Muscle layer of colon (tissue), 2 donors: ENCODE data around the gene SGSM2.
A peak's percentile ranks its signal among the peaks of the same experiment; 100 is the strongest.

Source experiments
- H3K27ac ChIP-seq: one replicate; pipeline ENCODE4 v1.7.0; 2013; ENCODE audit warnings: low read depth, mild to moderate bottlenecking, low read length, moderate library complexity
- H3K27me3 ChIP-seq, 2 donors: one replicate each; pipeline ENCODE4 v1.7.0; 2013; ENCODE audit warnings: low read length in 2 of 2, mild to moderate bottlenecking in 2 of 2; ENCODE audit not compliant: insufficient read depth in 2 of 2, control insufficient read depth in 1 of 2
- H3K36me3 ChIP-seq: one replicate; pipeline ENCODE4 v1.7.0; 2013; ENCODE audit warnings: mild to moderate bottlenecking, low read length; ENCODE audit not compliant: insufficient read depth
- H3K4me1 ChIP-seq: one replicate; pipeline ENCODE4 v1.7.0; 2013; ENCODE audit warnings: mild to moderate bottlenecking, low read length; ENCODE audit not compliant: insufficient read depth
- H3K4me3 ChIP-seq, 2 donors: one replicate each; pipeline ENCODE4 v1.7.0; 2013; ENCODE audit warnings: low read length in 2 of 2, low read depth in 1 of 2, mild to moderate bottlenecking in 1 of 2, moderate library complexity in 1 of 2
- H3K9ac ChIP-seq: one replicate; pipeline ENCODE4 v1.7.0; 2013; ENCODE audit warnings: low read length
- H3K9me3 ChIP-seq: one replicate; pipeline ENCODE4 v1.7.0; 2013; ENCODE audit warnings: mild to moderate bottlenecking, low read length
- donor health status: abdominal sarcoma.
- donor health status: Adenocarcinoma of cecum.

SGSM2 gene

GRCh38 chr17:2380226-2380922 is 43.1 kb downstream of the SGSM2 start:
- Histone ChIP-seq H3K27ac (no peak overlapping the region), H3K9me3 (no peaks in the 10 kb centered on the region), H3K36me3 (peaks cover 68% of the 10 kb centered on the region), H3K9ac (no peak overlapping the region), H3K4me1 (peaks cover 12% of the 10 kb centered on the region), H3K4me3 (no peak overlapping the region), H3K27me3 (no peaks in the 10 kb centered on the region)

DNA sequence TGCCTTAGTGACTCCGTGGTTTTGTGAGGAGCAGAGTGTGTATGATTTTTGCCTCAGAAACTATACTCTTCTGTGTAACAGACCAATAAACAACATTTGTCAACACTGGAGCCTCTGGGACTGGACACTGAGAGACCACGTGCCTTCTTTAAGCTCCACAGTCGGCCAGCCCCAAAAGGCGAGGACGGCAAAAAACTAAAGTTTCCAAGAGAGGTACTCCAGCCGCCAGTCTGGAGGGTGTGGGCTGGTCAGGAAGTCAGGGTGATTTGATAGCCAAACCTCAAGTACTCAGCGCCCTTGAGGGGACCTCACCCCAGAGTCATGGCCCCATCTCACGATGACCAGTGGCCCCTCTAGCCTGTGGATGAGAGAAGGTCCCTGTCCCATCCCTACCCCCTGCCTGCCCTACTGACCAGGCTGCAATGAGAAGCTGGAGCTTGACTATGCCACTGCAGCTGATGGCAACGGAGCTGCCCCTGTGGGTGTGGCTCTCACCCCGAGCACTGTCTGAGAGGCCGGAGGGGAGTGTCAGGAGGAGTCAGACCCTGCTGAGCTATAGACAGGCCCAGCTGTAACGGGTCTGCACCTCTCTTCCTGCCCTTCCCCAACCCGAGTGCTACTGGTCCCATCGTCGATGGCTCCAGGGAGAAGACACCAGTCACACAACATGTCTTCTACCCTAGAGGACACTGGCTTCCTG is 43.8 kb downstream of the SGSM2 start:
- no peak overlapping the region for H3K9ac ChIP-seq
- peaks cover 12% of the 10 kb centered on the region for H3K4me1 ChIP-seq
- no peaks in the 10 kb centered on the region for H3K27me3 ChIP-seq
- no peaks in the 10 kb centered on the region for H3K9me3 ChIP-seq
- no peak overlapping the region for H3K27ac ChIP-seq
- H3K4me3 ChIP-seq: no peak overlapping the region
- H3K36me3 ChIP-seq: peaks cover 69% of the 10 kb centered on the region

DNA sequence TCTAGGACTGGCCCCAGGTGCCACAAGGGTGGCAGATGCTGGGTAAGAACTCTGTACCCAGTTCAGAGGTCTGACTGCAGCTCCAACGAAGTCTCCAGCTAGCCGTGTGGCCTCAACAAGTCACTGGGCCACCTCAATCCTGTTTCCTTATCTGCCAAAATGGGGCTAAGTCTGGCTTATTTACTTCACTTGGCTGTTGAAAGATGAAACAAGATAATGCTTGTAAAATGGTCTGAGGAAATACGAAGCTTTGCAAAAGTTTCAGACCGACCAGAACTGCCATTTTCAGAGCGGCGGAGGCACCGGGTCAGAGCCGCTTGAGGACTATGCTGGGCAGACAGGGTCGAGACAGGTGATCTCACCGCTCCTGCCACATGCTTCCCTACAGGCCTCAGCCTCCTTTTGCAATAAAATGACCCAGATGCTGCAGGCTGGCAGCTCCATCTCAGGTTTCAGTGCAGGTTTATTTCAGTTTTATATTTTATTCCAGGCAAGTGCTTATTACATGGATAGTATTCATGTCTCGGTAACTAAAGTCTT is 46.4 kb downstream of the SGSM2 start:
- H3K27ac ChIP-seq: peak overlapping the region; percentile 36
- H3K27me3 ChIP-seq: no peaks in the 10 kb centered on the region
- peaks cover 59% of the 10 kb centered on the region for H3K36me3 ChIP-seq
- no peaks in the 10 kb centered on the region for H3K9me3 ChIP-seq
- H3K9ac ChIP-seq: no peak overlapping the region
- H3K4me3 ChIP-seq: no peak overlapping the region
- H3K4me1 ChIP-seq: peaks cover 12% of the 10 kb centered on the region

- H3K9ac ChIP-seq: no peak overlapping the region
Observed at GRCh38 chr17:2384439-2385127, 47.3 kb downstream of the SGSM2 start.

DNA sequence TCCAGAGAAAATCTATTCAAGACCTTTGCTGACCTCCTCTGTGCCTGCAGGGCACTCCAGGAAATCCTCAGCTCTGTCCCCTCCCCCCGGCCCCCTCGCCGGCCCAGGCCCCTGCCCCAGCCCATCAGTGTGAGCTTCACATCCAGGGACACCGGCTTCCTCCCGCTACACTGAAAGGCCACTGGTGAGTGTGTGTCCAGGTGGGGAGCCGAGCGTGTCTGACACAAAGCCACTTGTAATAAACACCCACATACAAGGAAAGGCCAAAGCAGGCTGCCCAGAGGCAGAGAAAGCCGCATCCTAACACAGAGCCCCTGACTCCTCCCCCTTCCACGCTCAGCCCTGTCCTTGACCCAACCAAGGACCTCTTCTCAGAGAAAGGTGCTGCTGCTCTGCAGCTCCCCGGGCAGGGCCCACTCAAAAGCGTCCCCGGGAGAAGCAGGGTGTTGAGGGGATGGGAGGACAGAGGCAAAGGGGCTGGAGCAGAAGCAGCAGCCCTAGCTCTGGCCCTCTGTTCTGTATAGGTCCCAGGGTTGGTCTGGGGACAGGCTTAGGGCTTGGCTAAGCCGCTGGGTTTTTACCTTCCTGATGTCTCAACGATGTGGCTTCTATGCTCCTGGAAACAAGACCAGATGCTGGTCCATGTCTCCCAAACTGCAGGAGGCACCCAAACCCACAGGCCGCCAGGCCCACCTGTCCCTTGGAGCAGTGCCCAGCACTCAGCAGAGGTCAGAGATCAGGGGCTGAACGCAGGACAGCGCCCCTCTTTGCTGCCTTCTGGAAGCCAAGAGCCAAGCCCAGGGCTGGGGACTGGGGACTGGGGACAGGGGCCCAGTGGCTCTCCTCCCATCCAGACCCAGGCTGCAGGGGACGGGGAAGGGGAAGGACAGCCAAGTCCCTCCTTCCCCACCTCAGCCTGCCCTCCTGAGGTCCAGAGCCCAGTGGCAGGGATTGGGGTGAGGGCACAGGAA is 48.2 kb downstream of the SGSM2 start:
- Histone ChIP-seq H3K27ac (no peak overlapping the region), H3K4me1 (peaks cover 23% of the 10 kb centered on the region), H3K4me3 (no peak overlapping the region), H3K9ac (no peak overlapping the region), H3K9me3 (no peaks in the 10 kb centered on the region), H3K27me3 (no peaks in the 10 kb centered on the region), H3K36me3 (peaks cover 45% of the 10 kb centered on the region)

More at GRCh38 chr17:2384439-2385127, 47.3 kb downstream of the SGSM2 start:
- Histone ChIP-seq H3K36me3 (peaks cover 52% of the 10 kb centered on the region), H3K27me3 (no peaks in the 10 kb centered on the region), H3K4me3 (no peak overlapping the region), H3K4me1 (peaks cover 14% of the 10 kb centered on the region), H3K27ac (no peak overlapping the region), H3K9me3 (no peaks in the 10 kb centered on the region)

GRCh38 chr17:2386400-2387085 is 49.2 kb downstream of the SGSM2 start:
- Histone ChIP-seq H3K36me3 (peaks cover 35% of the 10 kb centered on the region), H3K4me3 (no peak overlapping the region), H3K9me3 (no peaks in the 10 kb centered on the region), H3K9ac (no peak overlapping the region), H3K27me3 (no peaks in the 10 kb centered on the region), H3K4me1 (peaks cover 33% of the 10 kb centered on the region), H3K27ac (no peak overlapping the region)

DNA sequence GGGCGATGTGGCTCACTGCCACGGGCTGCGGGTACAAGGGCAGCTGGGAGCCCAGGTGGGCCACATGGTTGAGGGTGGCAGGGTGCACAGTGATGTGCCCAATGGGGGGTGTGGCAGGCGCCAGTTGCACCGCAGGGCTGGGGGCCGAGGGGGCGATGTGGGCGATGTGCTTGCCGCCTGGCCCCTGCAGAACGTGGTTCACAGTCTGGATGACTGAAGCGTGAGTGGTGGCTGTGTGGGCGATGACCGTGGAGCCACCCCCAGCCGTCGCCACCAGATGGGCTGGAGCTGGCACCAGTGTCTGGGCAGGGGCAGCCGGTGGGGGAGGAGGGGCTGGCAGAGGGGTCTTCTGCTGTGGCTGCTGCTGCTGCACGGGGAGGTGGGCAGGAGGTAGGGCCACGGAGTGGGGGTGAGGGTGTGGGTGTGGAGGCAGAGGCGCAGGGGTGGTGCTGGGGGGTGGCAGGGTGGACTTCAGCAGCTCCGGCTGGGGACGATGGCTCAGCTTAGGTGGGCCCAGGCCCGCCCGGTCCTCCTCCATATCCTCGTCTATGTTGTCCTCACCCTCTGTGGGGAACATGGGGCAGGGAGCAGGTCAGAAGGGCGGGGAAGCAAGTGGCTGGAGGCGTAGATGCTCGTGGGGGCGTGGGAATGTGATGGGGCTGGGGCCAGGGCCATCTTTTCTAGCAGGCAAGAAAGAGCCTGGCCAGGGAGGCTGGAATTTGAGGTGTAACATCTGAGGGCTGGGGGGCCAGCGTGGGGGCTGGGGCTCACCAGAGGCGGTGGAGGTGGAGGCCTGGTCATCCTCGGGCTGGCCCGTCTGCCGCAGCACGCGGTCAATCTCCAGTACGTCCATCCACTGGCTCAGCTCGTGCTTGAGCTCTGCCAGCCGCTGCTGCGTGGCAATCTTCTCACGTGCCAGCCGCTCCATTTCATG is 50.1 kb downstream of the SGSM2 start:
- H3K27ac ChIP-seq: no peak overlapping the region
- peaks cover 38% of the 10 kb centered on the region for H3K4me1 ChIP-seq
- H3K9ac ChIP-seq: no peak overlapping the region
- H3K4me3 ChIP-seq: no peak overlapping the region
- H3K36me3 ChIP-seq: peaks cover 33% of the 10 kb centered on the region
- no peaks in the 10 kb centered on the region for H3K27me3 ChIP-seq
- H3K9me3 ChIP-seq: no peaks in the 10 kb centered on the region

DNA sequence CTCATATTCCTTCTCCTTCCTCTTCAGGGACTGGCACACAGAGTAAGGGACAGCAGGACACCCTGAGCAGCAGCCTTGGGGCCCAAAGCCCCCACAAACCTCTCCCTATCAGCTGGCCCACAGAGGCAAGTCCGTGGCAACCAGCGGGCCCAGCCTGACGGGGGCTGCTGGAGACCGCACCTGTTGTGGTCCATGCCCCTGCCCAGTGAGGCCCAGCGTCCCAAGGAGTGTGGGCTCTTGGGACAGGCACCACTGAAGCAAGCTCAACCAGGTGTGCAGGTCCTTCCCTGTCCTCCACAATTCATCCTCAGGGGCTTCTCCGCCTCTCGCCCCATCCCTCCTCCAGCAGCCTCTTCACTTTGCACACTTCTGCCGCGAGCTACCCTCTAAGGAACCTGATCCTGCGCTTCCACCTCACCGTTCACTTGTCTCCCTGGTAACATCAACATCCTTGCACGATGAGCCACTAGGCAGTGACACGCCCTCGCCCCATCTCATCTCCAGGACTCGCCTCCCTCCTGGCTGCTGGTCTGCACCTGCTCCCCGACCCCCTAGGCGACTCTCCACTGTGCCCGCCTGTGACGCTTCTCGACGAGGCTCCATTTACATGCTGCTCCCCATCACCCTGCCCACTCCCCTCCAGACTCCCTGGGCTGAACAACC is 50.9 kb downstream of the SGSM2 start:
- no peak overlapping the region for H3K4me3 ChIP-seq
- no peak overlapping the region for H3K27ac ChIP-seq
- H3K27me3 ChIP-seq: no peaks in the 10 kb centered on the region
- no peaks in the 10 kb centered on the region for H3K9me3 ChIP-seq
- H3K36me3 ChIP-seq: peaks cover 33% of the 10 kb centered on the region
- peaks cover 30% of the 10 kb centered on the region for H3K4me1 ChIP-seq
- H3K9ac ChIP-seq: no peak overlapping the region

DNA sequence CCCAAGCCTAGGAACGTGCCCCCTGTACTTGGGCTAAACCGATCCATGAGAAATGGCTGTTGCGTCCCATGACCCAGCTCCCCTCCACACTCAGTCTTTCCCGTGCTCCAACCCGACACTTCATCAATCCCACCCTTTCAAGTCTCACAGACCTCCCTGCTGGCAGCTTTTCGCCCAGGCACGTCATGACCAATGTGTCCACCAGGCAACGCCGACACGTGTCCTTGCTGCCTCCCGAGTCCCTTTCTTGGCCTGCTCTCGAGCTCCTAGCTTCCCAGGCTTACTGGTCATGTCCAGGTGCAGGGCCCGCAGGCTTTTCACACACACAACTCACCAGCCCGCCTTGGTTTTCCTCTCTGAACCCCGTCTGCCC is 51.4 kb downstream of the SGSM2 start:
- H3K9me3 ChIP-seq: no peaks in the 10 kb centered on the region
- no peak overlapping the region for H3K27ac ChIP-seq
- H3K27me3 ChIP-seq: no peaks in the 10 kb centered on the region
- no peak overlapping the region for H3K4me3 ChIP-seq
- peaks cover 30% of the 10 kb centered on the region for H3K4me1 ChIP-seq
- peaks cover 28% of the 10 kb centered on the region for H3K36me3 ChIP-seq
- H3K9ac ChIP-seq: no peak overlapping the region
